ENCODE results near the gene TRIM14.
A peak's percentile ranks its signal among the peaks of the same experiment; 100 is the strongest.

Gene TRIM14

DNA sequence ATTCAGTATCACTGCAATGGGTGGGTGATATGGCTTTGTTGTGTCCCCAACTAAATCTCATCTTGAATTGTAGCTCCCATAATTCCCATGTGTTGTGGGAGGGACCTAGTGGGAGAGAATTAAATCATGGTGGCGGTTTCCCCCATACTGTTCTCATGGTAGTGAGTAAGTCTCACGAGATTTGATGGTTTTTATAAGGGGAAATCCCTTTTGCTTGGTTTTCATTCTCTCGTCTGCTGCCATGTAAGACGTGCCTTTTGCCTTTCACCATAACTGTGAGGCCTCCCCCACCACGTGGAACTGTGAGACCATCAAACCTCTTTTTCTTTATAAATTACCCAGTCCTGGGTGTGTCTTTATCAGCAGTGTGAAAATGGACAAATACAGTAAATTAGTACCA, 72.0 kb downstream of the TRIM14 start:
- 0 out of 2 replicates have a peak overlapping the region, but pooled peaks have one; percentile 27 for H3K4me2 ChIP-seq
- peaks cover 7% of the 10 kb centered on the region for H3K4me1 ChIP-seq (ENCODE audit: low read depth, poor library complexity, severe bottlenecking)
- H3K79me2 ChIP-seq (ENCODE audit: insufficient read depth, low read depth), result peaks cover 20% of the 10 kb centered on the region; the same call in 1 of the 2 replicates
- H4K20me1 ChIP-seq (ENCODE audit: insufficient read depth), result no peaks in the 10 kb centered on the region
- no peaks in the 10 kb centered on the region for H3K27me3 ChIP-seq (ENCODE audit: insufficient read depth, low read depth)
- no peaks in the 10 kb centered on the region for H3K36me3 ChIP-seq (ENCODE audit: insufficient read depth)
- no peak overlapping the region for H2AFZ ChIP-seq (ENCODE audit: low read depth)
- no peak overlapping the region for H3K27ac ChIP-seq
- TF ChIP-seq, protein P1, sequence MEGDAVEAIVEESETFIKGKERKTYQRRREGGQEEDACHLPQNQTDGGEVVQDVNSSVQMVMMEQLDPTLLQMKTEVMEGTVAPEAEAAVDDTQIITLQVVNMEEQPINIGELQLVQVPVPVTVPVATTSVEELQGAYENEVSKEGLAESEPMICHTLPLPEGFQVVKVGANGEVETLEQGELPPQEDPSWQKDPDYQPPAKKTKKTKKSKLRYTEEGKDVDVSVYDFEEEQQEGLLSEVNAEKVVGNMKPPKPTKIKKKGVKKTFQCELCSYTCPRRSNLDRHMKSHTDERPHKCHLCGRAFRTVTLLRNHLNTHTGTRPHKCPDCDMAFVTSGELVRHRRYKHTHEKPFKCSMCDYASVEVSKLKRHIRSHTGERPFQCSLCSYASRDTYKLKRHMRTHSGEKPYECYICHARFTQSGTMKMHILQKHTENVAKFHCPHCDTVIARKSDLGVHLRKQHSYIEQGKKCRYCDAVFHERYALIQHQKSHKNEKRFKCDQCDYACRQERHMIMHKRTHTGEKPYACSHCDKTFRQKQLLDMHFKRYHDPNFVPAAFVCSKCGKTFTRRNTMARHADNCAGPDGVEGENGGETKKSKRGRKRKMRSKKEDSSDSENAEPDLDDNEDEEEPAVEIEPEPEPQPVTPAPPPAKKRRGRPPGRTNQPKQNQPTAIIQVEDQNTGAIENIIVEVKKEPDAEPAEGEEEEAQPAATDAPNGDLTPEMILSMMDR (conservative IDR thresholded peaks at IDR 0.05; ENCODE audit: low read depth, low read length), result no peak
- H3K4me3 ChIP-seq (IDR thresholded peaks at IDR 0.05; ENCODE audit: insufficient read depth, low read depth, low read length), result no peak overlapping the region
- no peak overlapping the region for H3K9ac ChIP-seq

DNA sequence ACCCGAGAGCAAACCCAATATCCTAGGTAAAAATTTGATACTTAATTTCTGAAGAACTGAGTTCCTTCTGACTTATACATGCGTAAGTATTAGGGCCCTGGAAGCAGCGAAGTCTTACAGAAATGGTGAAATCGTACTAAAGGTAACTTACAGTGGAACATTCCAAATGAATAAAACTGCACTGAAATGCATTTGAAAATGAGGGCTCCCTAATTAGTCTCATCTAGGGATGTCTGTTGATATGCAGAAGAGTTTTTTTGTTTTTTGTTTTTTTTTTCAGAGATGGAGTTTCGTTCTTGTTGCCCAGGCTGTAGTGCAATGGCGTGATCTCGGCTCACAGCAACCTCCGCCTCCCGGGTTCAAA, 72.9 kb downstream of the TRIM14 start:
- no peak overlapping the region for H3K4me3 ChIP-seq (IDR thresholded peaks at IDR 0.05; ENCODE audit: insufficient read depth, low read depth, low read length)
- TF ChIP-seq, protein P1 (conservative IDR thresholded peaks at IDR 0.05; ENCODE audit: low read depth, low read length), result no peak
- H3K9ac ChIP-seq, result peak overlapping the region; percentile 60; the same call in 1 of the 2 replicates
- no peaks in the 10 kb centered on the region for H4K20me1 ChIP-seq (ENCODE audit: insufficient read depth)
- H3K4me2 ChIP-seq, result peak overlapping the region; percentile 27; the same call in 1 of the 2 replicates
- peaks cover 7% of the 10 kb centered on the region for H3K4me1 ChIP-seq (ENCODE audit: low read depth, poor library complexity, severe bottlenecking)
- peaks cover 20% of the 10 kb centered on the region; the same call in 1 of the 2 replicates for H3K79me2 ChIP-seq (ENCODE audit: insufficient read depth, low read depth)
- peak overlapping the region; percentile 51; the same call in 1 of the 2 replicates for H3K27ac ChIP-seq
- H3K27me3 ChIP-seq (ENCODE audit: insufficient read depth, low read depth), result no peaks in the 10 kb centered on the region
- peak overlapping the region; percentile 25; the same call in 1 of the 2 replicates for H2AFZ ChIP-seq (ENCODE audit: low read depth)
- H3K36me3 ChIP-seq (ENCODE audit: insufficient read depth), result no peaks in the 10 kb centered on the region

DNA sequence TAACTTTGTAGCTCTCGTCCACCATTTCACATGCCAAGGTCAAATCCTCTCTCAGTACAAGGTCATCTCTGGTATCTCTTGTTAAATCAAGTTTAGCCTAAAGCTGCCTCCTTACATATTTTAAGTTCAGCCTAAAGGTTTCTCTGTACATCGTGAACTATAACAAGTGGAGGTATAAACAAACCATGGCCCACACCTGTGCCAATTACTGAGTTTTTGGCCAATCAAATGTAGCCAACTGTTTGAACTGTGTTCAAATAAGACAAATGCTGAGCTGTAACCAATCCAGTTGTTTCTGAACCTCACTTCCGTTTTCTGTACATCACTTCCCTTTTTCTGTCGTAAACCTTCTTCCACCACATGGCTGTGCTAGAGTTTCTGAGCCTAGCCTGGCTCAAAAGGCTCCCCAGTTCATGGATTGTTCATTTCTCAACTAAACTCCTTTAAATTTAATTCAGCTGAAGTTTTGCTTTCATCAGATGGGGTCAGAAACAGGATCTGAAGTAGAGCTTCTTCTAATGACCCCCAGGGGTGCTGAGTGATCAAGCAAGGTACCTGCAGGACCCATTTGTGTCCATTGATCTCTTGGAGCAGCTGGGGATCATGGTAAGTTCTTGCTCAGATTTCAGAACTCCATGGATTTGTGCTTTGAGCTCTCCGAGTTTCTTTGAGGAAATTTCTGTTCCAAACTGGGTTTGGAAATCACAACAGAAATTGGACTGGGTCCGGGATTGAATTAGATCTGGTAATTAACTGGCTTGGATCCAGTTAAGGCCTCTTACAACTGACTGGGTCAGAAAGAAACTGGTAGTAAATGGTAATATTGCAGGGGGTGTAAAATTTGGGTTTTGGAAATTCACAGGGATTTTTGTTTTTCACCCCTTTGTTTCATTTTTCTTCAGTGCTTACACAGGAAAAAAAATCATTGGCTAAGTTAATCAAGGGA, 73.5 kb downstream of the TRIM14 start:
- Histone ChIP-seq H3K4me1 (ENCODE audit: low read depth, poor library complexity, severe bottlenecking) (peaks cover 7% of the 10 kb centered on the region), H3K27ac (peak overlapping the region; percentile 51), H3K79me2 (ENCODE audit: insufficient read depth, low read depth) (peaks cover 20% of the 10 kb centered on the region; the same call in 1 of the 2 replicates), H4K20me1 (ENCODE audit: insufficient read depth) (no peaks in the 10 kb centered on the region), H2AFZ (ENCODE audit: low read depth) (peak overlapping the region; percentile 25), H3K4me3 (IDR thresholded peaks at IDR 0.05; ENCODE audit: insufficient read depth, low read depth, low read length) (no peak overlapping the region), H3K4me2 (peak overlapping the region; percentile 27; the same call in 1 of the 2 replicates), H3K36me3 (ENCODE audit: insufficient read depth) (no peaks in the 10 kb centered on the region), H3K9ac (peak overlapping the region; percentile 60), H3K27me3 (ENCODE audit: insufficient read depth, low read depth) (no peaks in the 10 kb centered on the region)
- TF ChIP-seq, protein P1 (conservative IDR thresholded peaks at IDR 0.05; ENCODE audit: low read depth, low read length), result peak; percentile 22; the same call in 1 of the 2 replicates

DNA sequence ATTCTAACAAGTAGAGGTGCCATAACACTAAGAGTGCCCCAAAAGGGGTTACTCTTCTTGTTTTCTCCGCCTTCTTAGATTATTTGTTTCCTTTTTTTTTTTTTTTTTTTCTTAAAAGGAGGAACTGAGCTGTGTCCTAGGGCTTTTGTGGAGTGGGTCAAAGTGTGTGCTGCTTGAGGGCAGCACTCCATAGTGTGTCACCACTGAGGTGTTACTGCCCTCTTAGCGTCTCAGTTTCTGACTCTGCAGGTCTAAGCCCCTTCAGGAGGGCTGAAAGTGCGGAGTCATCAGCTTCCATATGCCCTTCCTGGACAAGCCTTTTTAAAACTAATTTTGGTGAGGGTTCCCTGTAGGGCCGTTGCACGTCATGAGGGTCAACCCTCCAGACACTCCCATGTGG, 75.1 kb downstream of the TRIM14 start:
- Histone ChIP-seq H3K4me3 (IDR thresholded peaks at IDR 0.05; ENCODE audit: insufficient read depth, low read depth, low read length) (no peak overlapping the region), H2AFZ (ENCODE audit: low read depth) (no peak overlapping the region), H3K4me1 (ENCODE audit: low read depth, poor library complexity, severe bottlenecking) (peaks cover 7% of the 10 kb centered on the region), H3K79me2 (ENCODE audit: insufficient read depth, low read depth) (peaks cover 20% of the 10 kb centered on the region; the same call in 1 of the 2 replicates), H3K27ac (no peak overlapping the region), H3K27me3 (ENCODE audit: insufficient read depth, low read depth) (no peaks in the 10 kb centered on the region), H4K20me1 (ENCODE audit: insufficient read depth) (no peaks in the 10 kb centered on the region), H3K4me2 (no peak overlapping the region), H3K9ac (no peak overlapping the region), H3K36me3 (ENCODE audit: insufficient read depth) (no peaks in the 10 kb centered on the region)
- TF ChIP-seq, protein P1 (conservative IDR thresholded peaks at IDR 0.05; ENCODE audit: low read depth, low read length), result no peak
